ENCODE measurements around the gene ZNF665.

DNA sequence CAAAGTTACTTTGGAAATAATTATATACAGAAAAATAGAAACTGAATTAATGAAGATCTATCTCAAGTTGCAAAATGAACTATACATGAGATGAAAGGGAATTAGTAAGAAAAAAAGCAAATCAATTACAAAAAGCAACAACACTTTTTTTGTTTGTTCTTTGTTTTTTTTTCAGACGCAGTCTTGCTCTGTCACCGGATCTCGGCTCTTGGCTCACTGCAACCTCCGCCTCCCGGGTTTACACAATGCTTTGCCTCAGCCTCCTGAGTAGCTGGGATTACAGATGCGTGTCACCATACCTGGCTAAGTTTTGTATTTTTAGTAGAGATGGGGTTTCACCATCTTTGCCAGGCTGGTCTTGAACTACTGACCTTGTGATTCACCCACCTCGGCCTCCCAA is 62.7 kb downstream of the ZNF665 start:
- TF ChIP-seq, protein P1, sequence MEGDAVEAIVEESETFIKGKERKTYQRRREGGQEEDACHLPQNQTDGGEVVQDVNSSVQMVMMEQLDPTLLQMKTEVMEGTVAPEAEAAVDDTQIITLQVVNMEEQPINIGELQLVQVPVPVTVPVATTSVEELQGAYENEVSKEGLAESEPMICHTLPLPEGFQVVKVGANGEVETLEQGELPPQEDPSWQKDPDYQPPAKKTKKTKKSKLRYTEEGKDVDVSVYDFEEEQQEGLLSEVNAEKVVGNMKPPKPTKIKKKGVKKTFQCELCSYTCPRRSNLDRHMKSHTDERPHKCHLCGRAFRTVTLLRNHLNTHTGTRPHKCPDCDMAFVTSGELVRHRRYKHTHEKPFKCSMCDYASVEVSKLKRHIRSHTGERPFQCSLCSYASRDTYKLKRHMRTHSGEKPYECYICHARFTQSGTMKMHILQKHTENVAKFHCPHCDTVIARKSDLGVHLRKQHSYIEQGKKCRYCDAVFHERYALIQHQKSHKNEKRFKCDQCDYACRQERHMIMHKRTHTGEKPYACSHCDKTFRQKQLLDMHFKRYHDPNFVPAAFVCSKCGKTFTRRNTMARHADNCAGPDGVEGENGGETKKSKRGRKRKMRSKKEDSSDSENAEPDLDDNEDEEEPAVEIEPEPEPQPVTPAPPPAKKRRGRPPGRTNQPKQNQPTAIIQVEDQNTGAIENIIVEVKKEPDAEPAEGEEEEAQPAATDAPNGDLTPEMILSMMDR (IDR thresholded peaks at IDR 0.05), result no peak
- no peak for TF ChIP-seq POLR2A (IDR thresholded peaks at IDR 0.05)
- no peak for TF ChIP-seq POLR2AphosphoS5 (IDR thresholded peaks at IDR 0.05; ENCODE audit: insufficient read depth in 1 of 2, low read depth in 1 of 2)
